Measurements from ENCODE around the gene FRY.

Gene FRY

GRCh38 chr13:32206097-32206740 is 174.6 kb downstream of the FRY start:
- no peak overlapping the region for H3K4me3 ChIP-seq (ENCODE audit: low read depth, low read length)
- no peak for DNase-seq
- no peak for TF ChIP-seq CTCF (IDR thresholded peaks at IDR 0.05; ENCODE audit: low read depth, low read length, missing control alignments)
- H3K27ac ChIP-seq, result no peak overlapping the region
- in situ Hi-C loops (cut with HindIII; ENCODE audit: low pct_ligation_motif_present, low sequenced_read_pairs), result no loop called here
- H3K36me3 ChIP-seq (replicated peaks), result no peaks in the 10 kb centered on the region
- no peaks in the 10 kb centered on the region for H3K27me3 ChIP-seq (replicated peaks)

GRCh38 chr13:32208860-32209259 is 177.3 kb downstream of the FRY start:
- Histone ChIP-seq H3K4me3 (ENCODE audit: low read depth, low read length) (no peak overlapping the region), H3K27me3 (replicated peaks) (no peaks in the 10 kb centered on the region)

GRCh38 chr13:32209652-32210051 is 178.1 kb downstream of the FRY start:
- no peak overlapping the region for H3K4me3 ChIP-seq (ENCODE audit: low read depth, low read length)
- DNase-seq, result no peak
- no peak for TF ChIP-seq CTCF (IDR thresholded peaks at IDR 0.05; ENCODE audit: low read depth, low read length, missing control alignments)
- H3K36me3 ChIP-seq (replicated peaks), result no peaks in the 10 kb centered on the region
- H3K27ac ChIP-seq, result no peak overlapping the region
- in situ Hi-C loops (cut with HindIII; ENCODE audit: low pct_ligation_motif_present, low sequenced_read_pairs), result no loop called here
- H3K27me3 ChIP-seq (replicated peaks), result no peaks in the 10 kb centered on the region

More at GRCh38 chr13:32208860-32209259, 177.3 kb downstream of the FRY start:
- no peak for TF ChIP-seq CTCF (IDR thresholded peaks at IDR 0.05; ENCODE audit: low read depth, low read length, missing control alignments)
- Histone ChIP-seq H3K27ac (no peak overlapping the region), H3K36me3 (replicated peaks) (no peaks in the 10 kb centered on the region)
- in situ Hi-C loops (cut with HindIII; ENCODE audit: low pct_ligation_motif_present, low sequenced_read_pairs), result no loop called here
- DNase-seq, result peak; percentile 15

- Histone ChIP-seq H3K36me3 (replicated peaks) (no peaks in the 10 kb centered on the region), H3K27ac (no peak overlapping the region), H3K4me3 (ENCODE audit: low read depth, low read length) (no peak overlapping the region), H3K27me3 (replicated peaks) (no peaks in the 10 kb centered on the region)
- in situ Hi-C loops (cut with HindIII; ENCODE audit: low pct_ligation_motif_present, low sequenced_read_pairs), result no loop called here
- TF ChIP-seq CTCF (IDR thresholded peaks at IDR 0.05; ENCODE audit: low read depth, low read length, missing control alignments), result no peak
- DNase-seq, result no peak
Measured at GRCh38 chr13:32210101-32210500, 178.5 kb downstream of the FRY start.

GRCh38 chr13:32211813-32212212 is 180.2 kb downstream of the FRY start:
- peak; percentile 67 for DNase-seq
- no peak overlapping the region for H3K4me3 ChIP-seq (ENCODE audit: low read depth, low read length)

More at GRCh38 chr13:32211813-32212212, 180.2 kb downstream of the FRY start:
- in situ Hi-C loops (cut with HindIII; ENCODE audit: low pct_ligation_motif_present, low sequenced_read_pairs), result no loop called here
- H3K27me3 ChIP-seq (replicated peaks), result no peaks in the 10 kb centered on the region
- no peak for TF ChIP-seq CTCF (IDR thresholded peaks at IDR 0.05; ENCODE audit: low read depth, low read length, missing control alignments)
- H3K27ac ChIP-seq, result peak overlapping the region; percentile 85
- H3K36me3 ChIP-seq (replicated peaks), result no peaks in the 10 kb centered on the region
